ENCODE results near the gene TRAPPC8. TPM values are rescaled to one million over a fixed set of nuclear protein-coding genes. Genes with fewer than 3 reads are reported as not detected.
"Not testable (repeated sequence)": the region's sequence is repeated elsewhere in the genome, so short reads cannot be mapped to it uniquely, and the experiment has no call there.

The TRAPPC8 gene
- total and polyA plus RNA-seq, 10 of the 15 experiments (the other 5 are each of a cell fraction or from before 2014, with no cell fraction given), result 13.0 to 75.4 (median 24.8) TPM

DNA sequence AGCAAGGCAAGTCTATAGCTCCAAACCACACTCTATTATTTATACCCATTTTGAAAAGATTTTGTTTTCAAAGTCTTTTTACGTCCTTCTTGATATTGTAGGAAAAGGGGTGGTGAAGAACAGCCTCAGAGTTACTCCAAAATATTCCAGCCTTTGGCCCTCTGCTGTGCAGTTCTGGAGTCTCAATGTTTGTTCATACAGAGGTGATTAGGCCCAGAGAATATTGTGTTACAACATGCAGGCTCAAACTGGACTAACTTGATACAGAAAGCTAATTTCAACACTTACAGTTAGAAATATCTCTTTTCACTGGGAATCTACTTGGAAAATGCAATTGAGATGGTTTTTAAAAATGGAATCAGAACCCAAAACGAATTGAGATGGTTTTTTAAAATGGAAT lies 141.8 kb downstream of the TRAPPC8 start:
- CTCF ChIA-PET, result interaction anchor here (1.0 kb wide), 1 partner anchor 10 kb away, joined by 3 read pairs; no protein-coding TSS in a partner anchor

DNA sequence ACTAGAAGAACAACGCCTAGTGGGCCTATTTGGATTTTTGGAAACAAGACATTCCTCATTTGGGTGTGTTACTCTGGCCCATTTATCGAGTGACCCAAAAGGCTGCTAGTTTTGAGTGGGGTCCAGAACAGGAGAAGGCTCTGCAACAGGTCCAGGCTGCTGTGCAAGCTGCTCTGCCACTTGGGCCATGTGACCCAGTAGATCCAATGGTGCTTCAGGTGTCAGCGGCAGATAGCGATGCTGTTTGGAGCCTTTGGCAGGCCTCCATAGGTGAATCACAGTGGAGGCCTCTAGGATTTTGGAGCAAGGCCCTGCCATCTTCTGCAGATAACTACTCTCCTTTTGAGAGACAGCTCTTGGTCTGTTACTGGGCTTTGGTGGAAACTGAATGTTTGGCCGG lies 143.7 kb downstream of the TRAPPC8 start:
- 68% methylated on average over 4 of the region's 5 CpGs for WGBS (ENCODE audit: insufficient coverage, insufficient replicate concordance, low lambda C conversion rate, missing lambda C conversion rate)
- ATAC-seq; DNase-seq (ENCODE audit: low read depth, low spot score); in situ Hi-C loops (cut with MboI); H3K79me2 ChIP-seq (ENCODE audit: control insufficient read depth, insufficient read depth, low read length); RAD21 ChIA-PET (ENCODE audit: unreplicated experiment); H3K9me3 ChIP-seq (replicated peaks; ENCODE audit: control insufficient read depth, insufficient read depth, low read length); intact Hi-C loops (cut with micrococcal nuclease; ENCODE audit: unreplicated experiment); CTCF ChIA-PET; BruUV-seq (replicated peaks); H3K27ac ChIP-seq (ENCODE audit: control insufficient read depth, insufficient read depth); H2AFZ ChIP-seq (ENCODE audit: control insufficient read depth, low read depth, low read length); FAIRE-seq; H4K20me1 ChIP-seq (ENCODE audit: control insufficient read depth, insufficient read depth); H3K27me3 ChIP-seq (replicated peaks in 1 of 2; ENCODE audit: control insufficient read depth in 2 of 2, insufficient read depth in 2 of 2, low read length in 1 of 2); H3K4me2 ChIP-seq (ENCODE audit: control insufficient read depth, insufficient read depth); H3K9ac ChIP-seq (ENCODE audit: control insufficient read depth, insufficient read depth, low read length); H3K4me1 ChIP-seq (ENCODE audit: control insufficient read depth, insufficient read depth, low read length); H3K36me3 ChIP-seq (ENCODE audit: control insufficient read depth in 2 of 2, insufficient read depth in 2 of 2, low read length in 1 of 2); H3K4me3 ChIP-seq: not testable (repeated sequence)
- ChIA-PET POLR2A (interaction anchor here (0.6 kb wide), 1 partner anchor 36 kb away, joined by 3 read pairs; no protein-coding TSS in a partner anchor), SMC1A (ENCODE audit: uncharacterized antibody, unreplicated experiment) (interaction anchor here (0.7 kb wide), 1 partner anchor 299 kb away, joined by 3 read pairs; no protein-coding TSS in a partner anchor)

More for the DNA sequence above, 141.8 kb downstream of the TRAPPC8 start:
- H3K9me3 ChIP-seq (replicated peaks; ENCODE audit: control insufficient read depth, insufficient read depth, low read length), result no peaks in the 10 kb centered on the region; the same call in 1 of the 3 replicates
- FAIRE-seq, result no peak
- ChIA-PET RAD21 (ENCODE audit: unreplicated experiment) (no interaction called here), POLR2A (no interaction called here), SMC1A (ENCODE audit: uncharacterized antibody, unreplicated experiment) (interaction anchor here (0.6 to 1.6 kb wide), 4 partner anchors 8 to 176 kb away, joined by 3 to 4 read pairs (median 4); no protein-coding TSS in a partner anchor)
- no peak overlapping the region for H3K4me2 ChIP-seq (ENCODE audit: control insufficient read depth, insufficient read depth)
- 73% methylated on average over 2 of the region's 2 CpGs for WGBS (ENCODE audit: insufficient coverage, insufficient replicate concordance, low lambda C conversion rate, missing lambda C conversion rate)
- no TSS peak for BruUV-seq (replicated peaks)
- intact Hi-C loops (cut with micrococcal nuclease; ENCODE audit: unreplicated experiment) (no loop called here), in situ Hi-C loops (cut with MboI) (no loop called here)
- H3K79me2 ChIP-seq (ENCODE audit: control insufficient read depth, insufficient read depth, low read length), result no peaks in the 10 kb centered on the region
- DNase-seq (ENCODE audit: low read depth, low spot score), result no peak
- no peaks in the 10 kb centered on the region for H3K27me3 ChIP-seq (replicated peaks in 1 of 2; ENCODE audit: control insufficient read depth in 2 of 2, insufficient read depth in 2 of 2, low read length in 1 of 2)
- H3K27ac ChIP-seq (ENCODE audit: control insufficient read depth, insufficient read depth), result no peak overlapping the region
- no peak overlapping the region for H2AFZ ChIP-seq (ENCODE audit: control insufficient read depth, low read depth, low read length)
- H3K36me3 ChIP-seq (ENCODE audit: control insufficient read depth in 2 of 2, insufficient read depth in 2 of 2, low read length in 1 of 2), result no peaks in the 10 kb centered on the region
- ATAC-seq, result no peak
- H3K9ac ChIP-seq (ENCODE audit: control insufficient read depth, insufficient read depth, low read length), result no peak overlapping the region
- no peaks in the 10 kb centered on the region for H4K20me1 ChIP-seq (ENCODE audit: control insufficient read depth, insufficient read depth)
- no peak overlapping the region for H3K4me3 ChIP-seq
- TF ChIP-seq BRCA1 (IDR thresholded peaks at IDR 0.05; ENCODE audit: low read depth, low read length), result no peak
- no peak for TF ChIP-seq ZNF274 (IDR thresholded peaks at IDR 0.05; ENCODE audit: insufficient read depth, insufficient read length)
- no peak for TF ChIP-seq POU2F2 (IDR thresholded peaks at IDR 0.05; ENCODE audit: borderline replicate concordance, low read depth, low read length)
- TF ChIP-seq SPI1 (IDR thresholded peaks at IDR 0.05; ENCODE audit: borderline replicate concordance, insufficient read depth, low read depth, low read length), result no peak
- TF ChIP-seq SMAD1 (IDR thresholded peaks at IDR 0.05; ENCODE audit: low read depth, partially characterized antibody), result no peak
- TF ChIP-seq ATF2 (IDR thresholded peaks at IDR 0.05; ENCODE audit: low read length), result no peak
- TF ChIP-seq WRNIP1 (IDR thresholded peaks at IDR 0.05; ENCODE audit: borderline replicate concordance, low read depth, low read length), result no peak
- TF ChIP-seq, protein P1, sequence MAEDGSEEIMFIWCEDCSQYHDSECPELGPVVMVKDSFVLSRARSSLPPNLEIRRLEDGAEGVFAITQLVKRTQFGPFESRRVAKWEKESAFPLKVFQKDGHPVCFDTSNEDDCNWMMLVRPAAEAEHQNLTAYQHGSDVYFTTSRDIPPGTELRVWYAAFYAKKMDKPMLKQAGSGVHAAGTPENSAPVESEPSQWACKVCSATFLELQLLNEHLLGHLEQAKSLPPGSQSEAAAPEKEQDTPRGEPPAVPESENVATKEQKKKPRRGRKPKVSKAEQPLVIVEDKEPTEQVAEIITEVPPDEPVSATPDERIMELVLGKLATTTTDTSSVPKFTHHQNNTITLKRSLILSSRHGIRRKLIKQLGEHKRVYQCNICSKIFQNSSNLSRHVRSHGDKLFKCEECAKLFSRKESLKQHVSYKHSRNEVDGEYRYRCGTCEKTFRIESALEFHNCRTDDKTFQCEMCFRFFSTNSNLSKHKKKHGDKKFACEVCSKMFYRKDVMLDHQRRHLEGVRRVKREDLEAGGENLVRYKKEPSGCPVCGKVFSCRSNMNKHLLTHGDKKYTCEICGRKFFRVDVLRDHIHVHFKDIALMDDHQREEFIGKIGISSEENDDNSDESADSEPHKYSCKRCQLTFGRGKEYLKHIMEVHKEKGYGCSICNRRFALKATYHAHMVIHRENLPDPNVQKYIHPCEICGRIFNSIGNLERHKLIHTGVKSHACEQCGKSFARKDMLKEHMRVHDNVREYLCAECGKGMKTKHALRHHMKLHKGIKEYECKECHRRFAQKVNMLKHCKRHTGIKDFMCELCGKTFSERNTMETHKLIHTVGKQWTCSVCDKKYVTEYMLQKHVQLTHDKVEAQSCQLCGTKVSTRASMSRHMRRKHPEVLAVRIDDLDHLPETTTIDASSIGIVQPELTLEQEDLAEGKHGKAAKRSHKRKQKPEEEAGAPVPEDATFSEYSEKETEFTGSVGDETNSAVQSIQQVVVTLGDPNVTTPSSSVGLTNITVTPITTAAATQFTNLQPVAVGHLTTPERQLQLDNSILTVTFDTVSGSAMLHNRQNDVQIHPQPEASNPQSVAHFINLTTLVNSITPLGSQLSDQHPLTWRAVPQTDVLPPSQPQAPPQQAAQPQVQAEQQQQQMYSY (CRISPR knock-in tag; IDR thresholded peaks at IDR 0.05), result no peak
- TF ChIP-seq ZNF24 (IDR thresholded peaks at IDR 0.05), result no peak
- TF ChIP-seq JUND (IDR thresholded peaks at IDR 0.05; ENCODE audit: low read depth, low read length), result no peak
- no peak for TF ChIP-seq CBX5 (IDR thresholded peaks at IDR 0.05; ENCODE audit: low read depth)
- no peak for TF ChIP-seq SRF (IDR thresholded peaks at IDR 0.05; ENCODE audit: low read depth in 2 of 2, low read length in 2 of 2)
- no peak for TF ChIP-seq CHD1 (IDR thresholded peaks at IDR 0.05; ENCODE audit: low read depth, low read length)
- no peak for TF ChIP-seq ZSCAN29 (IDR thresholded peaks at IDR 0.05)
- no peak for TF ChIP-seq RAD21 (IDR thresholded peaks at IDR 0.05; ENCODE audit: insufficient read depth, low read depth, low read length)
- no peak for TF ChIP-seq IKZF2 (IDR thresholded peaks at IDR 0.05)
- no peaks in the 10 kb centered on the region for H3K4me1 ChIP-seq (ENCODE audit: control insufficient read depth, insufficient read depth, low read length)
